GM12872 (cell line): ENCODE measurements around the gene FRMD6.

Experiments
- TF ChIP-seq, protein P1 (sequence below): IDR thresholded peaks from 3 replicates; pipeline ENCODE4 v1.5.1; 2011; ENCODE audit warnings: low read depth, mild to moderate bottlenecking, low read length, moderate library complexity; ENCODE audit not compliant: insufficient read depth

The FRMD6 gene

DNA sequence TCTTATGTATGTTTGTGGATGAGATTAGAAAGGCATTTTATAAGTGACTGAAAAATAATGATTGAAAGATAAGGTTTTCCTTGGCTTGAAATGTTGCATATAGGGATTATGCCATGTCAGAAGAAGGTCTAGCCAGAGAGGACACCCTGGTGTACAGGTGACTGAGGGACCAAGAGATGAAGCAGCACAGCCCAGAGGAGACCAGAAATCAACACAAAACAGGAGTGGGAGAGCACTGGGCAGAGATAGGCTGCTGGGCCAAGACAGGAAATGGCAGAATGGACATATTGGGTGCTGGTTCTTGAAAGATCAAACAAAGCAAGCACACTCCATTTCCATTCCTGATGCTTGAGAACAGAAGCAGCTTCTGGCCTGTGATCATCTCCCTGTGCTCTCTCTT is 24.4 kb upstream of the FRMD6 start:
- TF ChIP-seq, protein P1, sequence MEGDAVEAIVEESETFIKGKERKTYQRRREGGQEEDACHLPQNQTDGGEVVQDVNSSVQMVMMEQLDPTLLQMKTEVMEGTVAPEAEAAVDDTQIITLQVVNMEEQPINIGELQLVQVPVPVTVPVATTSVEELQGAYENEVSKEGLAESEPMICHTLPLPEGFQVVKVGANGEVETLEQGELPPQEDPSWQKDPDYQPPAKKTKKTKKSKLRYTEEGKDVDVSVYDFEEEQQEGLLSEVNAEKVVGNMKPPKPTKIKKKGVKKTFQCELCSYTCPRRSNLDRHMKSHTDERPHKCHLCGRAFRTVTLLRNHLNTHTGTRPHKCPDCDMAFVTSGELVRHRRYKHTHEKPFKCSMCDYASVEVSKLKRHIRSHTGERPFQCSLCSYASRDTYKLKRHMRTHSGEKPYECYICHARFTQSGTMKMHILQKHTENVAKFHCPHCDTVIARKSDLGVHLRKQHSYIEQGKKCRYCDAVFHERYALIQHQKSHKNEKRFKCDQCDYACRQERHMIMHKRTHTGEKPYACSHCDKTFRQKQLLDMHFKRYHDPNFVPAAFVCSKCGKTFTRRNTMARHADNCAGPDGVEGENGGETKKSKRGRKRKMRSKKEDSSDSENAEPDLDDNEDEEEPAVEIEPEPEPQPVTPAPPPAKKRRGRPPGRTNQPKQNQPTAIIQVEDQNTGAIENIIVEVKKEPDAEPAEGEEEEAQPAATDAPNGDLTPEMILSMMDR = no peak

DNA sequence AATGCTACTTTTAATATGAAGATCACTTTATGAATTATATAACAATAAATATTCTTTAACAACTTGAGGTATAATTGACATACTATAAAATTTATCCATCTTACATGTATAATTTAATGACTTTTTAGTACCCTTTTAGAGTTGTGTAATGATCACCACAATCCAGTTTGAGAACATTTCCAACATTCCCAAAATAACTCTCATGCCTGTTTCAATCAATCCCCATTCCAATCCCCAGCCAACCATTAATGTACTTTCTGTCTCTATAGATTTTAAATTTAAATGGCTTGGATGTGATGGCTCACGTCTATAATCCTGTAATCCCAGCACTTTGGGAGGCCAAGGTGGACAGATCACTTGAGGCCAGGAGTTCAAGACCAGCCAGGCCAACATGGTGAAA is 23.5 kb upstream of the FRMD6 start:
- TF ChIP-seq, protein P1 = no peak

DNA sequence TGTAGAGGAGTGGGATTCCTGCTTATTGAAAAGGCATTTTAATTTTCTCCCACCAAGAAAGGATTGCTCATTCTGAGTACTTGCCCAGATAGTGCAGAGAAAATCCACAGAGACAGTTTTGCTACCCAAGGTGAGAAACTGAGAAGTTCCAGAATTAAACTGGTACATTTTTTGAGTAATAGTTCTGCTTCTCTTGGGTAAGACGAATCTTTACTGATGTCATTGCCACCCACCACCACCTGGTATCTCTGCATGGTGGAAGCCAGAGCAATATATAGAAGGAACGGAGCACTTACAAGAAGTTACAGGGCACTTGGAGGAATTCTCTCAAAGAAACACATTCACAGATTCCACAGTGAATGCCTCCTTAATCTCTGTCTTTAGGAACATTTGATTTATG is 20.7 kb upstream of the FRMD6 start:
- TF ChIP-seq, protein P1 = no peak

DNA sequence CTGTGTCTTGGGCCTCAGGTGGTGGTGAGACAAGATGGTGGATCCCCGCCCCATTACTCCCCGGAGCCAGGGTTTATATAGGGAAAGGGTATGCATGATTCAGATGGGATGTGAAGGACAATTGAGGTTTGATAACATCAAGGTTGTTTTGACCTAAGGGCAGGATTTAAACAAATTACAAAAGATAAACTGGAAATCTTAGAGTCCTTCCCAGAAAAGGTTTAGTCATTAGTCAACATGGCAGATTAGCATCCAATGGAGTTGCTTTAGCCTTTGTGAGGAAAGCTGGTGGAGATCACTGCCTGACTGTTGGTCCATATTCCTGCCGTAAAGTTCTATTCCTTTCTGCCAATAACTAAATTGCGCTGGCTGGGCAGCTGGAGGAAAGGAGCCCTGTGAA is 15.6 kb upstream of the FRMD6 start:
- TF ChIP-seq, protein P1 = no peak

DNA sequence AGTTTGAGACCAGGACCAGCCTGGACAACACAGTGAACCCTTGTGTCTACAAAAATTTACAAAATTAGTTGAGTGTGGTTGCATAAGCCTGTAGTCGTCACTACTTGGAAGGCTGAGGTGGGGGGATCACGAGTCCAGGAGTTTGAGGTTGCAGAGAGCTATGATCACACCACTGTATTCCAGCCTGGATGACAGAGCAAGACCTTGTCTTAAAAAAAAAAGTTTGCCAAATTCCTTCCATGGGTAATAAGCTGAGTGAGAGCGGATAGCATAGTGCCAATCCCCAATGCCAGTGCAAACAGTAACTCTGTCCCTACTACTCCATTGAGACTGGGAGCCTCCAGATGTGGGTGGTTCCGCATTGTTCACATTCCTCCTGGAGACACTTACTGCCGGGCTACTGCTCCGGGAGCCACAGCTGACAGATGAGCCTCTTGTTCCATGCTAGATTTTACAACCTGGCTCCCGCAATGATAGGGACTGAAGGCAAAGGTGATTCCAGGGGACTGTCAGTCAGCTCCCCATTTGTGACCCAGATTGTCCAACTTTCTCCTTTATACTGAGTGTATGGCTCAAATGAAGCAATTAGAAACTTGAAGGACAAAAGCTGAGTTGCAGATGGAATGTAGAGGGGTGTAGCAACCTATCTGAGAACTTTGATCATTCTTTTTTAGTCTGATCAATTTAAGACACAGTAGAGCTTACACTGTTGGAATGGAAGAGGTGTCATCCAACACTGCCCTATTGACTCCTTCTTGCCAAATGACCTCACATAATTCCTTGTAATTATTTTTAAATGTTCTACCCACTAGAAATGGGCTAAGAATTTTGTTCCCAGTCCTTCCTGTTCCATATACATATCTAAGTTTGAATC is 13.4 kb upstream of the FRMD6 start:
- TF ChIP-seq, protein P1 = no peak

DNA sequence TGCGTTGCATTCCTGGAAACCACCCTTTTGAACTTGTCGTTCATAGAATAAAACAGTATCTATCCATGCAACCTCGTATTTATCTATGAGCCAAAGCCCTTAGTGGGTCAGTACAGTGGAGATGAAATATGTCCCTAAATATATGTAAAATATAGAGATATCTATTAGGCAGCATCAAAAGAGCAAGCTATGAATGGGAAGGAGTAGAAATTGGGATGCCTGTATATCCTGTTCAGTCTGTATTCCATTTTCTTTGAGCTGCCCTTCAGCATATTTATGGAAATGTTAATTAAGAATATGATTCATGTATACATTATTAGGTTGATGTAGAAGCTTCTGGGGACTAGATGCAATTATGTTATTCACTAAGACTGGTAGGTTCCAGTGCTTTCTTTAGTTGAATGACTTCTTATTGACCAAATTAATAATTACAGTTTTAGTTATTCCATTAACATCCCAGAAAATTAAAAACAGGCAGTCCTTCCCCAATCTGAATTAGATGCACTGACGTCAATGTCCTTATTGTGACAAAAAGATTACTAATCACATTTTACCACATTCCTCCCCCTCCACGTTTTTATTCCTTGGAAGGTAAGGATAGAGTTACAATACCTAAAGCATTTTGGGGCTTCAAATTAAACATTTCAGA is 11.9 kb upstream of the FRMD6 start:
- TF ChIP-seq, protein P1 = no peak

DNA sequence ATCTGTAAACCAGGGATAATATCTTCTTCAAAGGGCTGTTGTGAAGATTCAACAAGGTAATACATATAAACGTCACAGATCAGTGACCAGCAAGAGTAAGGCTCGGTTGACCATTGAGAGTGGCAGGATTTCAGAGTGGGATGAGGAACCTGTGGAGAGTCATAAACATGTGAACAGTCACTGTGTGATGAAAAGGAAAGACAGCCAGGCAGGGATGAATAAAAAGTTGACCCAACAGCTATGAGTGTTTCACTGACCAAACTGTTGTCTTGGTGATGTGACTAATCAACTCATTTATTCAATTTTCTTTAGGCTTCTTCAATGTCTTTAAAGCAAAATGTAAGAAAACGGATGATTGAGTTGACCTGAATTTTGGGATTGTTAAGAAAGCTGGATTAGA is 8.6 kb upstream of the FRMD6 start:
- TF ChIP-seq, protein P1 = no peak
